MCF 10A (cell line): ENCODE data around the gene NCK2. TPM values are rescaled to one million over a fixed set of nuclear protein-coding genes. Genes with fewer than 3 reads are reported as not detected.

Experiments used
- BruUV-seq: library from RNA; stranded (reverse); fragments of 400-500 nt; replicated peaks from 2 replicates; lab custom pipeline; 2021; lab: Mats Ljungman, UMichigan
- CTCF ChIA-PET: fragments of 300-600 bp; sonication (Branson Sonifier 250); formaldehyde crosslinking; extraction: SDS; loops from one replicate; lab custom pipeline; 2021; ENCODE audit warnings: antibody characterized with exemption, inconsistent platforms; lab: Yijun Ruan, JAX
- POLR2A ChIA-PET: fragments of 300-600, 350-650 bp; sonication (Branson Sonifier 250); formaldehyde crosslinking; extraction: SDS; loops from one replicate; lab custom pipeline; 2020; ENCODE audit warnings: antibody characterized with exemption, inconsistent platforms; lab: Yijun Ruan, JAX
- DNase-seq: peaks from one replicate; pipeline ENCODE4 v3.0.0-alpha.2; 2018; ENCODE audit not compliant: unreplicated experiment
- H3K27ac Mint-ChIP-seq: one replicate; pipeline ENCODE4 v1.8.0; 2022; ENCODE audit warnings: mild to moderate bottlenecking, low read depth, mixed read lengths; ENCODE audit not compliant: unreplicated experiment
- H3K27me3 Mint-ChIP-seq: one replicate; pipeline ENCODE4 v1.8.0; 2022; ENCODE audit warnings: mixed read lengths; ENCODE audit not compliant: insufficient read depth, unreplicated experiment
- H3K36me3 Mint-ChIP-seq: one replicate; pipeline ENCODE4 v1.8.0; 2022; ENCODE audit warnings: mild to moderate bottlenecking, moderate library complexity, mixed read lengths; ENCODE audit not compliant: insufficient read depth, unreplicated experiment
- H3K4me1 Mint-ChIP-seq: one replicate; pipeline ENCODE4 v1.8.0; 2022; ENCODE audit warnings: mixed read lengths; ENCODE audit not compliant: insufficient read depth, unreplicated experiment
- H3K4me3 Mint-ChIP-seq: one replicate; pipeline ENCODE4 v1.8.0; 2022; ENCODE audit warnings: mild to moderate bottlenecking, moderate library complexity, mixed read lengths; ENCODE audit not compliant: unreplicated experiment
- H3K9me3 Mint-ChIP-seq: one replicate; pipeline ENCODE4 v1.8.0; 2022; ENCODE audit warnings: mixed read lengths; ENCODE audit not compliant: unreplicated experiment
- intact Hi-C: fragments of 100-400 bp; cut with micrococcal nuclease; formaldehyde crosslinking; loops from 2 replicates; pipeline ENCODE4 v1.14.1; 2022
- total RNA-seq: library from RNA; stranded (reverse); gene quantifications from 2 replicates; pipeline ENCODE4 v1.2.3, GENCODE V29; 2022
- TF ChIP-seq, protein P1 (sequence below): fragments of 200-600 bp; IDR thresholded peaks from one replicate; pipeline ENCODE4 v1.8.0; 2022; ENCODE audit warnings: antibody characterized with exemption, mild to moderate bottlenecking; ENCODE audit not compliant: unreplicated experiment

The NCK2 gene
- total RNA-seq, 1 experiment from 2014 or later = 36.5 TPM

DNA sequence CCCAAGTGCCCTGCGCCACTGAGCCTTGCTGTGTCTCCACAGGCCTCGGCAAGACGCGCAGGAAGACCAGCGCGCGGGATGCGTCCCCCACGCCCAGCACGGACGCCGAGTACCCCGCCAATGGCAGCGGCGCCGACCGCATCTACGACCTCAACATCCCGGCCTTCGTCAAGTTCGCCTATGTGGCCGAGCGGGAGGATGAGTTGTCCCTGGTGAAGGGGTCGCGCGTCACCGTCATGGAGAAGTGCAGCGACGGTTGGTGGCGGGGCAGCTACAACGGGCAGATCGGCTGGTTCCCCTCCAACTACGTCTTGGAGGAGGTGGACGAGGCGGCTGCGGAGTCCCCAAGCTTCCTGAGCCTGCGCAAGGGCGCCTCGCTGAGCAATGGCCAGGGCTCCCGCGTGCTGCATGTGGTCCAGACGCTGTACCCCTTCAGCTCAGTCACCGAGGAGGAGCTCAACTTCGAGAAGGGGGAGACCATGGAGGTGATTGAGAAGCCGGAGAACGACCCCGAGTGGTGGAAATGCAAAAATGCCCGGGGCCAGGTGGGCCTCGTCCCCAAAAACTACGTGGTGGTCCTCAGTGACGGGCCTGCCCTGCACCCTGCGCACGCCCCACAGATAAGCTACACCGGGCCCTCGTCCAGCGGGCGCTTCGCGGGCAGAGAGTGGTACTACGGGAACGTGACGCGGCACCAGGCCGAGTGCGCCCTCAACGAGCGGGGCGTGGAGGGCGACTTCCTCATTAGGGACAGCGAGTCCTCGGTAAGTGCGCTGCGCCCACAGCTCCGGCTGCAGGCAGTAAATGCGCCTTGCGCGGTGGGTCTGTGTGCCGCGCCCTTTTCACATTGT, 136.8 kb downstream of the NCK2 start:
- Mint-ChIP-seq H3K27me3 (no peaks in the 10 kb centered on the region), H3K9me3 (no peaks in the 10 kb centered on the region), H3K4me3 (no peak overlapping the region), H3K36me3 (peaks cover 7% of the 10 kb centered on the region), H3K27ac (no peak overlapping the region), H3K4me1 (peaks cover 6% of the 10 kb centered on the region)
- DNase-seq = no peak
- ChIA-PET POLR2A (no interaction called here), CTCF (no interaction called here)
- BruUV-seq = no TSS peak
- intact Hi-C loops = no loop called here
- TF ChIP-seq, protein P1, sequence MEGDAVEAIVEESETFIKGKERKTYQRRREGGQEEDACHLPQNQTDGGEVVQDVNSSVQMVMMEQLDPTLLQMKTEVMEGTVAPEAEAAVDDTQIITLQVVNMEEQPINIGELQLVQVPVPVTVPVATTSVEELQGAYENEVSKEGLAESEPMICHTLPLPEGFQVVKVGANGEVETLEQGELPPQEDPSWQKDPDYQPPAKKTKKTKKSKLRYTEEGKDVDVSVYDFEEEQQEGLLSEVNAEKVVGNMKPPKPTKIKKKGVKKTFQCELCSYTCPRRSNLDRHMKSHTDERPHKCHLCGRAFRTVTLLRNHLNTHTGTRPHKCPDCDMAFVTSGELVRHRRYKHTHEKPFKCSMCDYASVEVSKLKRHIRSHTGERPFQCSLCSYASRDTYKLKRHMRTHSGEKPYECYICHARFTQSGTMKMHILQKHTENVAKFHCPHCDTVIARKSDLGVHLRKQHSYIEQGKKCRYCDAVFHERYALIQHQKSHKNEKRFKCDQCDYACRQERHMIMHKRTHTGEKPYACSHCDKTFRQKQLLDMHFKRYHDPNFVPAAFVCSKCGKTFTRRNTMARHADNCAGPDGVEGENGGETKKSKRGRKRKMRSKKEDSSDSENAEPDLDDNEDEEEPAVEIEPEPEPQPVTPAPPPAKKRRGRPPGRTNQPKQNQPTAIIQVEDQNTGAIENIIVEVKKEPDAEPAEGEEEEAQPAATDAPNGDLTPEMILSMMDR = no peak

DNA sequence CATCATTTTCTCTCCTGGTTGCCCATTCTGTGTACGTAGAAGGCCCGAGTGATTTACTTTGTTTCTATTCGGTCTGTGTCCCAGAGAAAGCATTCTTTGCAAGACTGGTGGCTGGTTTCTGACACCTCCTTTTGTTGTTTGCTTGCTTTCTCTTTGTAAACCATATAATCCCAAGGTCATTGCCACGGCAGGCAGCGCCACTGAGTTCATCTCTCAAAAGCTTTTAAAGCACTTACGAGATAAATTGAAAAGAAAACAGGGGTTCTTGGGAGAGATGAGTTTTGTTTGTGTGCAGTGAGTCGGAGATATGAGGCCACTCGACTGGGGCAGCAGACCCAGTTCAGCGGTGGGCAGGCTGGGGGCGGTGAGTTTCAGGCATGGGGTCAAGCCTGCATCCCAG, 137.6 kb downstream of the NCK2 start:
- Mint-ChIP-seq H3K9me3 (no peaks in the 10 kb centered on the region), H3K4me3 (no peak overlapping the region), H3K36me3 (peaks cover 7% of the 10 kb centered on the region), H3K27ac (no peak overlapping the region), H3K27me3 (no peaks in the 10 kb centered on the region), H3K4me1 (peaks cover 10% of the 10 kb centered on the region)
- no peak for DNase-seq
- intact Hi-C loops = no loop called here
- TF ChIP-seq, protein P1 = no peak
- POLR2A ChIA-PET = no interaction called here
- CTCF ChIA-PET = no interaction called here
- no TSS peak for BruUV-seq

DNA sequence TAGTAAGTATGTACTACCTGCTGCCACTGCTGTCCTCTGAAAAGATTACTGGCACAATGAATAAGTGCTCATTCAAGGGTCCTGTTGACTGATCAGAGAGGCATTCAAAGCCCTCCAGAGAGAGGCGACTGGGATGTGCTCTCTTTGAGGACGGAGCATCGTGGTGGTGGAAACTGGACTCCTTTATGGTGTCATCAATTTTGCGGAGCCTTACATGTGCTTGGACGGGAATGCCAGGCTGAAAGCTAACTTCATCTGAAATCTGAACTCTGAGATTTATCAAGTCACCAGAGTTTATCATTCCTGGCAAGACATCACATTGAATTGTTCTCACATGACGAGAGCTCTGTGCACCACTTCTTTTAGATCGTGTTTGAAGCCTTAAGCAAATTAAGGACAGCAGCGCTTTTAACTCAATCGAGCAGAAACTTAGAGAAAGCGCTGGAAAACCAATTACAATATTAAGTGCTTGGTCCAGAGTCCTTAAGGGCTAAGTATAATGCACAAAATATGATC, 138.3 kb downstream of the NCK2 start:
- peaks cover 5% of the 10 kb centered on the region for H3K9me3 Mint-ChIP-seq
- H3K27me3 Mint-ChIP-seq = no peaks in the 10 kb centered on the region
- no peak overlapping the region for H3K27ac Mint-ChIP-seq
- CTCF ChIA-PET = no interaction called here
- TF ChIP-seq, protein P1 = no peak
- H3K36me3 Mint-ChIP-seq = peaks cover 6% of the 10 kb centered on the region
- H3K4me1 Mint-ChIP-seq = peaks cover 12% of the 10 kb centered on the region
- H3K4me3 Mint-ChIP-seq = no peak overlapping the region
- DNase-seq = no peak
- intact Hi-C loops = no loop called here
- POLR2A ChIA-PET = no interaction called here
- no TSS peak for BruUV-seq

DNA sequence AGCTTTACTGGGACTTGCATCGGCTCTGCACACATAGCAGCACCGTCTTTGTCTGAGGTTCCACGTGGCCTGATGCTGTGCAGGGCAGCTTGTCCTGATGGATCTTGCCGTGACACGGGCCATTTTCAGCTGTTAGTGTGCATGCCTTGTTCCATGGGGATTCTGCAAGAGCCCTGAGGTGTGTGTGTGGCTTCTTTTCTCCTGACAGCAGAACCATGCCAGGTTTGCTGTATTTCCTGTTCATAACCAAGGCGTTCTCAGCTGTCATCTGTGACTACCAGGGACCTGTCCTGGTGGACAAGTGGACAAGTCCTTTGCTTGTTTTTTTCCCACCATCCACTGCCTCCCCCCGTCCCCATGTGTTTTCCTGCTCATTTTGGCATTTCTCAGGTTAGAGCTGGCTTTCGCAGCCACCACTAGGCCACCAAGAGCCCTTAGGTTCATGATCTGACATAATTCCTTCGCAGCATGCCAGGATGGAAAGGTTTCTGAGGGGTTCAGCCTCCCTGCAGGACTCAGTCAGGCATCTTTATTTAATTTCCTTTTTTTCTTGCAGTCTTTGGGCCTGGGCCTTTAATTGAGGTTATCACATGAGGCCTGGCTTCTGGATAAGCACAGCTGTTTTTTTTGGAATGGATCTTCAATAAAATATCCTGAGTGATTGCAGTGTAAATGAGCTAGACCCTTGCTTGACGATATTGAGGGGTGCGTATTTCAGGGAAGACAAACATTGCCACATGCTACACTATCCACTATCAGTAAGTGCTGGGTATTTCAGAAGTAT, 139.4 kb downstream of the NCK2 start:
- peaks cover 5% of the 10 kb centered on the region for H3K36me3 Mint-ChIP-seq
- H3K4me3 Mint-ChIP-seq = no peak overlapping the region
- peaks cover 11% of the 10 kb centered on the region for H3K9me3 Mint-ChIP-seq
- H3K27ac Mint-ChIP-seq = no peak overlapping the region
- intact Hi-C loops = no loop called here
- no peak for DNase-seq
- peaks cover 12% of the 10 kb centered on the region for H3K4me1 Mint-ChIP-seq
- BruUV-seq = no TSS peak
- CTCF ChIA-PET = interaction anchor here (0.6 to 0.9 kb wide), 2 partner anchors 51 to 357 kb away, joined by 3 read pairs; no protein-coding TSS in a partner anchor
- TF ChIP-seq, protein P1 = no peak
- H3K27me3 Mint-ChIP-seq = no peaks in the 10 kb centered on the region
- POLR2A ChIA-PET = no interaction called here
